HG02981 (cell line): ENCODE data around the gene JPH3.
A peak's percentile ranks its signal among the peaks of the same experiment; 100 is the strongest.

Experiments
- ATAC-seq: cut with Tn5 transposase; IDR thresholded peaks from one replicate; pipeline ENCODE4 v1.9.1; 2021; ENCODE audit warnings: mild to moderate bottlenecking, moderate library complexity; ENCODE audit not compliant: unreplicated experiment

Gene JPH3

GRCh38 chr16:87692756-87693155 lies 90.4 kb downstream of the JPH3 start:
- ATAC-seq: no peak

DNA sequence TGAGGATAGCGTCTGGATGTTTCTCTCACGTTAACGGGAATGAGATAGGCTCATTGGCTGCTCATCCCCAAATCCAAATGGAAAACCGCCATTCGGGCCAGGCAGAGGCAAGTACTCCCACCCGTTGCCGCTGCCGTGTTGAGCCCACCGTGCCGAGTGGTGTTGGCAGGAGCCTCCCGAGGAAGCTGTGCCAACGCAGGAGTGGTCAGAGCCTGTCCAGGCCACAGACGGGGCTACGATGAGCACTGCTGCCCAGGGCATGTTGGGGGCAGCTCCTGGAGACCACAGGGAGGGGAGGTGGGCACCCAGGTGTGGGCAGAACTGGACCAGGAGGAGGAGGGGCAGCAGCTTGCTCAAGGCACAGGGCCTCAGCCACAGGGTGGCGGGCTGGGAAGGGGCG lies 91.5 kb downstream of the JPH3 start:
- no peak for ATAC-seq

GRCh38 chr16:87694441-87695125 lies 92.3 kb downstream of the JPH3 start:
- ATAC-seq: no peak

GRCh38 chr16:87695534-87695933 lies 93.2 kb downstream of the JPH3 start:
- no peak for ATAC-seq

DNA sequence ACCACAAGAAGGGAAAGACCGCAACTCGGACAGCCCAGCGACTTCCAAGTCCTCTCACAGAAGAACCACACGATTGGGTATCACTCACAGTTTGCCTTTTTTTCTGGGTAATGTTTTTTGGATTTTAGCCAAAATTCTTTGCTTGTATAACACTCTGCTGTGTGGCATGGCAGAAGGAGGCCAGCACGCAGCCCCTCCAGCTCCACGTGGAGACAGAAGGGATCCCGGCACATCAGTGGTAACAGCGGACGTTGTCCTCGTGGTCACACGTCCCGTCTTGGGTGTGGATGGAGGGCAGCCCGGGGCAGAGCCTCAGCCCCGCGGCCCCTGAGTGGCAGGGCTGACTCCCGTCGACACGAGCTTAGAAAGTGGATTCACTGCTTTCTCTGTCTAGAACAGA lies 94.4 kb downstream of the JPH3 start:
- ATAC-seq: no peak

DNA sequence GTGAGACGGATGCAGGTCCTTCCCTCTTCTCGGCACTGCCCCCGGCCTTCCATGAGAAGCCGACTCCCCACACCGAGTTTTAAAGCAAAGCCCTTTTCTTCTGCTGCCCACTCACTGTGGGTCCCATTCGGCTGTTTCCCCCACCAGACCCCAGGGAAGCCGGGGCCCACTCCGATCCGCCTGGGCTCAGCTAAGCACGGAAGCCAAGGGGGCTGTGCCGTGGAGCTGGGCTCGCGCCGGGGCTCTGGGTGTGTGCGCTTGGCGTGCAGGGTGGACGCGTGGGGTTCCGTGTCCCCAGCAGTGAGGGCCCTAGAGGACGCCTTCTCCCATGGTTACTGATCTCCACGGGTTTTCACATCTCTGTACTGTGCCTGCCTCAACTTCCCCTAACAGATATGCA lies 94.9 kb downstream of the JPH3 start:
- ATAC-seq: no peak

GRCh38 chr16:87697792-87698191 lies 95.5 kb downstream of the JPH3 start:
- no peak for ATAC-seq

DNA sequence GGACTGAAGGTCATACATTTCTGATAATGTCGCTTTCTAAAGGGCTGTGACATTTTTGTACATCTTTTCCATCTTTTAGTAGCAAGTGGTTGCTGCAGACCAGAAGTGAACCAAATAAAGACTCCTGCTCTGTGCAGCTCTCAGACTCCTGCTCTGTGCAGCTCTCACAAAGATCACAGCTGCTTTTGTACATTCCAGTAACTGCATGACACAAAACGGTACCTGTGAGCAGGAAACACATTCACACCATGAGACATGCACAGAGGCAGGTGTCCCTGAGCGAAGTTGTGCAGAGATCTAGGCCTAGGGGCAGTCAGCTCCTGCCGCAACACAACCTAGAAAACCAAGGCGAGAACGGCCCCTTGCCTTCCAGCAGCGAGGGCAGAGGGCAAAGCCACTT lies 95.9 kb downstream of the JPH3 start:
- ATAC-seq: no peak

GRCh38 chr16:87698676-87699199 lies 96.4 kb downstream of the JPH3 start:
- no peak for ATAC-seq

GRCh38 chr16:87700406-87701077 lies 98.2 kb downstream of the JPH3 start:
- no peak for ATAC-seq

GRCh38 chr16:87701078-87701460 lies 98.8 kb downstream of the JPH3 start:
- ATAC-seq: no peak

DNA sequence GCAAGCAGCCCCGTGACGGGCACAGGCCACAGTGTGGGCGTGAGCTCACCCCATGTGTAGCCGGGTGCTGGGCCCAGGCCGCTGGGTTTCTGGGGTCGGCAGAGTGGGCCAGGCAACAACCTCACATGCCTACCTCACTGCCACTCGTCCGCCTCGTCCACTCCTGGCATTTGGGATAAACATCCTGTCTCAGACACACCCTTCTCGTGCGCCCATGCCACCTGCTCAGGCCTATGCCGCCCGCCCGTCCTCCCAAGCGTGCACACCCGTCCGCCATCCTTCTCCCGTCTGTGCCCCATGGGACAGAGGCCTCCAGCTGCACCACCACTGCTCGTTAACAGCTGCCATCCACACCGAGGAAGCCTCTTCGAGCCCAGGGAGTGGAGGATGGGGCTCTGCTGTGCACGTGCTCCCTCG lies 99.2 kb downstream of the JPH3 start:
- no peak for ATAC-seq

GRCh38 chr16:87702325-87702811 lies 100.1 kb downstream of the JPH3 start:
- ATAC-seq: peak; percentile 50

DNA sequence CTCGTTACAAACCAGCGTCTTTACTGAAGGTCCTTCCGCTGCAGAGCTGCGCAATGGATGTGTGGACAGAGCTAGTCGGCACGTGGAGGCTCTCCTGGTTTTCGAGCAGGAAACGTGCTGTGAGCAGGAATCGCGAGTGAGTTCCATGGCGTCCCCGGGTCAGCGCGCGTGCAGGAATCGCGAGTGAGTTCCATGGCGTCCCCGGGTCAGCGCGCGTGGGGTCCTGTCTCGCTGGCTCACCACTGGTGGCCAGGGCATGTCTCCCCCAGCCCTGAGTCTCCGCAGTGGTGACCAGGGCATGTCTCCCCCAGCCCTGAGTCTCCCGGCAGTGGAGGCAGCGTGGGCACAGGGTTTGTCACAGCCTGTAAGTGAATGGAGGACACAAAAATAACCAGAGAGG lies 100.8 kb downstream of the JPH3 start:
- no peak for ATAC-seq

DNA sequence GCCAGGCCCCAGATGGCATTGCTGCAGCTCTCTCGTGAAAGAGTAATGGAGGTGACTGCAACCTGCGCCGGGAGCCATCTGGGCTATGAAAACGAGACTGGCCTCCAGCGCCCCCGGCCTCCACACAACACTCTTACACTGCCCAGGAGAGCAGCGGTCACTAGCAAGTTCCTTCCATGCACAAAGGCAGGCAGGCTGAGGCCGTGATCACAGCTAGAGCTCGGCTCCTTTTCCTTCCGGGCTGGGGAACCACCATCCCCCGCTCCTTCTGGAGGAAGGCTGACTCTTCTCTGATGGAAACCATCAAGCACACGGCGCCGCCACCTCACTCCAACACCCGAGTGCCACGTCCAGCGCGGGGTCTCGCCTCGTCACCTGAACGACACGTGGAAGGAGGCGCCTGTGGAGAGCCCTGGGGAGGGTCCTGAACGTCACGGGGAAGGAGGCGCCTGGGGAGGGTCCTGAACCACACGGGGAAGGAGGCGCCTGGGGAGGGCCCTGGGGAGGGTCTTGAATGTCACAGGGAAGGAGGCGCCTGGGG lies 101.6 kb downstream of the JPH3 start:
- no peak for ATAC-seq

- ATAC-seq: no peak
Observed at GRCh38 chr16:87704754-87705353, 102.5 kb downstream of the JPH3 start.

DNA sequence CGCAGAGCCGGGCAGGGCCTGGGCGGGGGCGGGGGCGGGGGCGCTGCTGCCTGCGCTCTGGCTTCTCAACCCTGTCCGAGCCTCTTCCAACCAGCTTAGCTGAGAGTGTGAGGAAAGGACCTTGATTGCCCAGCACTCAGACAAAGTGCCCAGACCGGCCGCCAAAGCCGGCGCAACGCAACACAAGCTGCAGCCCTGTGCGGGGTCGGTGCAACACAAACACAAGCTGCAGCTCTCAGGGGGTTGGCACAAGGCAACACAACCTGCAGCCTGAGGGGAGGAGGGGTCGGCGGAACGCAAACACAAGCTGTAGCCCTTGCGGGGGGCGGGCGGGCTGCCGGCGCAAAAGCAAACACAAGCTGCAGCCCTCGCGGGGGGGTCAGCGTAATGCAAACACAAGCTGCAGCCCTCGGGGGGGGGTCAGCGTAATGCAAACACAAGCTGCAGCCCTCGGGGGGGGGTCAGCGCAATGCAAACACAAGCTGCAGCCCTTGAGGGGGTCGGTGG lies 103.5 kb downstream of the JPH3 start:
- ATAC-seq: no peak

DNA sequence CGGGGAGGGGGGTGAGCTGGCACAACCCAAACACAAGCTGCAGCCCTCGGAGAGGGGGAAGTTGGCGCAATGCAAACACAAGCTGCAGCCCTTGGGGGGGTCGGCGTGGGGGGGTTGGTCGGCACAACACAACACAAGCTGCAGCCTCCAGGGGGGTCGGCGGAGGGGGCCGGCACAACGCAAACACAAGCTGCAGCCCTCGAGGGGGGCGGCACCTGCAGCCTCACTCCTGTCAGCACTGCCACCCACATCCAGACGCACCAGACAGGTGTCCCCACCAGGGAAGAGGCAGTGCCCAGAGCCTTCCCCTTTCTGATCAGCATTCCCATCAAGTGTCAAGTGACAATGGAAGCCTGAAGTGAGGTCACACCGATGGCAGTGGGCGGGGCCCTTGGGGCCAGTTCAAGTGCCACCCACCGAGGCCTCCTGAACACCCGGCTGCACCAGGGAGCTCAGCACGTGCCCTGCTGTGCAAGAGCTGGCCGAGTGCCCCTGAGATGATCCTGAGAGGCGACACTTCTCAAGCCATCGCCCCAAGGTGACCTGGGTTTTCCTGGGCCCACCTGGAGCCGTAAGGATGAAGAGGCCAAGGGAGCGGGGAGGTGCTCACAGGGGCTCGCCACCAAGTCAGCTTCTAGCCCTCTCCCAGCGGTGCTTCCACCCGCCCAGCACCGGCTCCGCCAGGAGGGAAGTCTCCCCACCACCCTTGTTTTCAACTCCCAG lies 104.1 kb downstream of the JPH3 start:
- ATAC-seq: no peak

GRCh38 chr16:87707097-87707496 lies 104.8 kb downstream of the JPH3 start:
- no peak for ATAC-seq

DNA sequence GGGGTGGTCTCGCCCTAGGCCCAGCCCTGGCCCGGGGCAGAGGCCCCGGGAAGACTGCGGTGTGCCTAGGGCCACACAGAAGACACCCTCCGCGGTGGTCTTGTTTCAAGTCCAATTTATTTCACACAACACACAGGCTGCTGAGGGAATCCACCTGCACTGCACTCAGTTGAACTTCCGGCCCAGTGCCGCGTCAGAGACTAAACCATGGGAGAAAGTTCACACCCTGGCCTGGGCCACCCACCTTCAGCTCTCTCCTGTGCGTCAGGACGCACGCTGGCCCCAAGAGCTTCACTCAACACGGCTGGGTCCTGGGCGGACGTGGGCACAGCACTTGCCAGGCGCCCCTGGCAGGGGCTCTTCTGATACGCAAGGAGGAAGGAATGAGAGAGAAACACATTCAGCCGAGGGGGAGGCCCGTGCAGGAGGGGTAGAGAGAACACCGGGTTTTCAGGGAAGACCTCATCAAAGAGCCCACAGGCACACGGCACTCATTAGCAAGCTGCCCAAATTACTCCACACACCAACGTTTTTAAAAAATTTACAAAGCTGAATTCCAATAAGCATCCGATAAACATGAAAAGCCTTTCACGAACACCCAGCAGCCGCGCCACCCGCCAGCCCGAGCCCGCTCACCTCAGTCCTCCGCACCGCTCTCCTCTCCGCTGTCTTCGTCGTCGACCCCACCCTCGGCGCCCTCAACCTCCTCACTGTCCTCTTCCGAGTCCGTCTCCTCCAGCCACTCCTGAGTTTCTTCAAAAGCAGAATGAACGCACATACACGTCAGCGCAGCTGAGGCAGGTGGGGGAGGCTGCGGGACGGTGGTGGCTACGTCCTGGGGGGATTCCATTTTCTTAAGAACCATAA lies 105.6 kb downstream of the JPH3 start:
- no peak for ATAC-seq
